HG02840 (cell line): ENCODE data around the gene NALCN.

Source experiments
- ATAC-seq: cut with Tn5 transposase; IDR thresholded peaks from one replicate; pipeline ENCODE4 v1.9.1; 2021; ENCODE audit warnings: mild to moderate bottlenecking, moderate library complexity, moderate number of reproducible peaks; ENCODE audit not compliant: unreplicated experiment, low FRiP score

The NALCN gene

DNA sequence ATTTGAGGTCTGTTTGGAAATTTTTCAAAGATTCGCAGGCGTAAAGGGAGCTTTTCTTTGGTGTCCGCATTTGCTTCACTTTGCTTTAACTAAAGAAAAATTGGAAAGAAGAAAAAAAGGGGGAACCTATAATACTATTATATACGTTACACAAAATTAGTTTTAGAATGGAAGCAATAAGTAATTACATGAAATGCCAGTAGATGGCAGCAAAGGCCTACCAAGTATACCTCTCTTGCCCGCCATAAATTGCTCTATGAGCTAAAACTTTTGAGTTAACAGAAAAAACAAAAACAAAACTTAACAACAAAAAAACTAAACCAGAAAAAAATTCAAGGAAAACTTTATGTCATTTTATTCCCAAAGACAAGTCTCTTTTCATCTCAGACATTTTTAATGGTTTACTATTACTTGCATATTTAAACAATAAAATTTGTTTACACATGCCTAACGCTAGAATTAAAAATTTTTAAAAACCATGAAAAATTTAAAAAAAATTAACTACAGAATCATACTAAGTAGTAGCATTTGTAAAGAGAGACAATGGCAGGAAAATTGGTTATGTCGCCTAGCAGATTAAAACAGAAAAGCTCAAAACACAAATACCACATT, 271.4 kb downstream of the NALCN start:
- no peak for ATAC-seq

DNA sequence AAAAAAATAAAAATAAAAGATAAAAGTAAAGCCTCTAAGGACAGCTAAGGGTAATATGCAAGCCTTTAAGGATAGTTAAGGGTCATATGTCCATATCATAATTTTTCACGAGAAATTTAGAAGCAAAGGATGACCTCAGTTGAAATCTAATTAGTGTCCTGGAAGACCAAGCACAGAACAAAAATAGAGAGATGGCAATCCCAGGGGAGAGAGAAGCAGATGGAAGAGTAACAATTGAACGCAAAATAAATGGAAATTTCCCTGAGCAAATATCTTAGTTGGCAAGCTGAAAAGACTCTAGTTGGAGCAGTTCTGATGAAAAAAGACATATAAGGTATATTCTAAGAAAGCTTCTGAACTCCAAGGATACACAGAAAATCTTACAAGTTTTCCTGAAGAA, 275.4 kb downstream of the NALCN start:
- ATAC-seq: no peak

DNA sequence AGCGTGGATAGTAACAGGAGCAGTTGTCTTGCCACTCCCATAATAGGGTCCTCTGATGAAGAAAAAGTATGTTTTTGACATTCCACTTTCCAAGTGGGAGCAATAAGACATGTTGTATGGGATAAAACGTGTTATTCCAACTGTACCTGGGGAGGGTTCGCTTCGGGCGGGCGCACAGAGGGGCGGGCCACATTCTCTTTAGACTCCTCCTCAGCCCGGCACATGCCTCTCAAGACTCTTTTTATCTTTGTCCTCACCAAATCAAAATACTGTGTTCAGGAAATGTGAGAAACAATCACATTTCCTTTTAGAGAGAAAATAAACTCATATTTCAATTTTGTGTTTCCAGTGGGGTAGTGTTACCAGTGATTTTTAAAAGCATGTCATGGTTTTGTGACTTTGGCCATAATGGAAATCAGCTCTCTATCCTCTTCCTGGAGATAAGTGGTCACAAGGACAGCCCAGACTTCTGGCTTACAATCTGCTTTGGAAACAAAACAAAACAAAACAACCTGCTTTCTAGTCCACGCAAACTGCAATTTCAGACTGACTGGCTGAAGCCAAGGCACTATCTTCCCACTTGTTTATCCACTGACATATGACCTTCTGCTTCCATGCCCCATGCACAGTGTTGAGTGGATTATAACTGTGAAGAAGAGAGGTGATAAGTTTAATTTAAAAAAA, 276.1 kb downstream of the NALCN start:
- ATAC-seq: no peak

DNA sequence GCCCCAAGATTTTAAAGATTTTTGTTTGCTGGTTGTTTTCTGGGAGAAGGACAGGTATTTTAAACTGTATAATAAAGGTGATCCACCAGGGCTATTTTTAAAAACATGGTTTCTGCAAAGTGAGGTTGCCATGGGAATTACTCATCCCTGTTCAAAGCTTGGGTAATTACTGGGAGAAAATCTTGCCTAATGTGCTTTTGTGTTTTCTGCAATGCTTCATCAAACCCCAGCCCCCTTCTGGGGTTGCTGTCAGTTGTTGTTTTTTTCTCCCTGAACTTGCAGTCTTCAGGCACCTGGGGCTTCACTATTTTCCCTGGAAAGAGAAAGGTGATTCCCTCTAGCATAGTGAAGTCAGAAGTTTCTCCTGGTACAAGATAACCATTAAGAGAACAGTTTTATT, 277.2 kb downstream of the NALCN start:
- no peak for ATAC-seq

DNA sequence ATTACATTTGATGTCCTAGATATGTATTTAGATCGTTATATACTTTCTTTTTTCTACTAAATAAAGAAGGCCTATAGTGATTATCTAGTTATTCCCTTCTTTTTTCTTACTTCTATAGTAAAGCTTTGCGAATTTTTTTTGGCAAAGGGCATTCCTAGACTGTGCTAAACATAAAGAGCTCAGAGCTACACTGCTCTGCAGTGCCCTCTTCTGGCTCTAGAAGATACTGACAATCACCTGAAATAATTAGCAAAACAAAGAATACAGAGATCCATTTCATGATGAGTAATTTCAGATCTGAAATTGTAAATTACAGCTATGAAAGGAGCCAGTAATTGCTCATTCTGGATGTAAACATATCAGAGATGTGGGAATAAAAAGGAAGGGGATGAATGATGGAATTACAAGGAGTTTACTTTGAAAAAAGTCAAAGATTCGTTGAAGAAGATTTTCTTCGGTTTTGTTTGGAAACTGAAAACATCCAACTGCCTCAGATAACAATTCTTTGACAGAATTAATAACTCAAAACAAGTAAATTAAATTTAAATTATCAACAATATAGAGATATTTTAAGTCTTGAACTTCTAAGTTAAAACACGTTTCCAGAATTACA, 288.5 kb downstream of the NALCN start:
- no peak for ATAC-seq

GRCh38 chr13:101123028-101123427, 293.3 kb downstream of the NALCN start:
- no peak for ATAC-seq

DNA sequence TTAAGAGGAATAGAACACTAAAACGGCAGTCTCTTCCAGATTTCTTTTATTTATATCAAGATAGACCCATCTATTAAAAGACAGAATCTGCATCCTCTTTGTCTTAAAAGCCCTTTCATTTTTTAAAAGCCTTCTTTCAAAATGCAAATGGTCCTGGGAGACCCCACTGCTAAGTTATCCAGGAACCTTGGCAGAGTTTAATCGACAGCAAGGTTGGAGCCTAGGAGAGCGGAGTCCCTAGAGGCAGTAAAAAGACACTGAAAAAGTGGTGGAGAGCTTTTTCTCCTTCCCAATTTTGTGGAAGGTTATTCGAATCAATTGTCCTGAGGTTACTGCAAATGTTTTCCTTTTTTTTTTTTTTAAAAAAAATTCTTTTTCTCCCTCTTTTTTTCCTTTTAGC, 294.7 kb downstream of the NALCN start:
- ATAC-seq: no peak

DNA sequence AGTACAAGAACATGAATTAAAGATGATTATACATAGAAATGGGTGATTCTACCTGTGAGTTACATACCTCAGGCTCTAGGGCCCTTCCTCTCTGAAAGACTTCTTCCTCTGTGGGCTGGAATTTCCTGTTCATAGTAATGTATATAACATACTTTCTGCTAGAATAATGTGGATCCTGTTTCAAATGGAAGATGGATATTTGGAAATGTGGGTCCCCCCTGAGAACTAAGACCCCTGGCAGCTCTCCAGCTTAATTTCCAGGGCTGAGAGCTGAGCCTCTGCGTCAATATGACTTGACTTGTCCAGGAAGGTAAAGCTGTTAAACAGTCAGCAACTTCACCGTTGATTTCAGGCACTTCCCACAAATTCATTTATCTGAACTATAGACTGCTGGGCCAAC, 296.3 kb downstream of the NALCN start:
- no peak for ATAC-seq

- ATAC-seq: no peak
Measured at GRCh38 chr13:101116826-101117225, 299.5 kb downstream of the NALCN start.

- ATAC-seq: no peak
Measured at GRCh38 chr13:101116341-101116740, 300.0 kb downstream of the NALCN start.

DNA sequence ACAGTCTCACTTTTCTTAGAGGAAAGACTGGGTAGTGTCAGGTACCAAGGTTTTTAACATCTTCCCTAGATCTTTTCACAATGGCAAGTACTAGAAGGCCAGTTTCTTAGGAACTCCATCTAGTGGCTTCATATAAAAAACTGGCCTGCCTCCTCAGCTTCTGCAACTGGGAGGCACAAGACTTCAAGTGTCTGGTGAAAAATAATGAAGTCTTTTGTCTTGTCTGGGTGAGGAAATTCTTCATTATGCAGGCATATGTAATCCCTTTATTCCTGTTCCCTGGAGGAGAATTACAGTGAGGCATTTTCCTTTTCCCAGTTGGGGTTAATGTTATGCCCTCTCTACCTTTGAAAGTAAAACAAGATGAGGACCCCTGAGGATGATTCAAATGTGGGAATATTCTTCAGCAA, 300.5 kb downstream of the NALCN start:
- no peak for ATAC-seq

- ATAC-seq: no peak
Measured at GRCh38 chr13:101111894-101112293, 304.4 kb downstream of the NALCN start.

- no peak for ATAC-seq
Measured at GRCh38 chr13:101109005-101109404, 307.3 kb downstream of the NALCN start.

DNA sequence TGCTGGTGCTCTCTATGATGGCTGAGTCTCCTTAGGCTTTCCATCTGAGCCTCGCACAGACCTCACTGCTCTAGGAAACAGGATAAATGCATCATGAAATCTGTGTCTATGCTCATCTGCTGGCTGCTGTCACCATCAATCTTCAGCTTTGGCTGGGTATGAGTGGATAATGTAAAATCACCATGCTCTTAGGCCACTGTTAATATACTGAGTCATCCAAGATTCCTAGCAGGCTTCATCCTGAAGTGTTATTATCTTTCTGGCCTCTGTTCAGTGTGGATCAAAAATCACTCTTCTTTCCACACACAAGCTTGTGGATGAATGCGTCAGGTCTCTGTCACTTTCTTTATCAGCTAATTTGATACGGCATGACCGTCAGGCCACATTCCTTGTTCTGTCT, 317.4 kb downstream of the NALCN start:
- ATAC-seq: no peak

GRCh38 chr13:101092985-101093384, 323.3 kb downstream of the NALCN start:
- ATAC-seq: no peak

DNA sequence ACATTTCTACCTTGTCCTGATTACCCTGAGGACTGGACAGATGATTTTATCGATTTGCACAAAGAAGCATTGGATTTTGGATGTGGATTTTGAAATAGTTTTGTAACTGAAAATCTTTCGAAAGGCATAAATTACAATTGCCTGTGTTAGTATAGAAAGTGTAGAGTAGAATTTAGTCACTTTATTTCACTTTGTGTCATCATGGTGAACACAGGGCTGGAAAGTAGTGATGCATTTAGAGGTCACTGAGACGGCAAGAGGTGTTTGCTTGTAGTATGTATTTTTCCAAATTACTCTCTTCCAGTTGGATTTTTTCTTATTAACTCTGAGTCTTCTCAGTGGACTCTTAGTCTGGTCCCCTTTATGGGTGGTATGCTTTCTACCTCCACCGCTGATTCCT, 326.0 kb downstream of the NALCN start:
- ATAC-seq: no peak

DNA sequence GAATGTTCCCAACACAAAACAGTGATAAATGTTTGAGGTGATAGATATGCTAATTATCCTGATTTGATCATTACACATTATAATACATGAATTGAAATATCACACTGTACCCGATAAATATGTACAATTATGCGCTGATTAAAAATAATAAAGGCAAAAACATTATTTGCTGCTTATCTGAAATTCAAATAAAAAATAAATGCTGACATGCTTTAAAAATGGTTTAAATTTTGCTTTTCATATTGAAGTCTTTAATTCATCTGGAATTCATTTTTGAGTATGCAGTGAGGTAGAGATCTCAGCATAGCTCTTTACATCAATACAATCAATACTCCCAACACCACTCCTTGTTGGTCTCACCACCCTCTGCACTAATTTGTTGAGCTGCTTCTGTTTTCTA, 330.8 kb downstream of the NALCN start:
- no peak for ATAC-seq

DNA sequence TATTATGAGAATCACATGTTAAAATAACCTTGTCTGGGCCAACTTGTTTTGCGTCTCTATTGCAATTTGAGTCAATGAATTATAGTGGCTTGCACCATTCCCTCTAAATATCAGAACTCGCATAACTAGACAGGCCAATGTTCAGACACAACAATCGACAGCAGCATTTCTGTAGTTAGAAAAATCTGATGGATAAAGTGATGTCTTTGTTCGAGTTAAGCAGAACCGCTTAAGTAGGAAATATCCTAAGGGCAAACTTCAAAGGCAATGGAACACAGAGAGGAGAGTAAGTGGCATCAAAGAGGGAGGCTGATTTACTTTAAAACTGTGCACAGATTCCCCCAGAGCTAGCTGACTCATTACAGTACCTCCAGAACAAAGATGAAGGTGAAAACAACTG, 333.9 kb downstream of the NALCN start:
- no peak for ATAC-seq

DNA sequence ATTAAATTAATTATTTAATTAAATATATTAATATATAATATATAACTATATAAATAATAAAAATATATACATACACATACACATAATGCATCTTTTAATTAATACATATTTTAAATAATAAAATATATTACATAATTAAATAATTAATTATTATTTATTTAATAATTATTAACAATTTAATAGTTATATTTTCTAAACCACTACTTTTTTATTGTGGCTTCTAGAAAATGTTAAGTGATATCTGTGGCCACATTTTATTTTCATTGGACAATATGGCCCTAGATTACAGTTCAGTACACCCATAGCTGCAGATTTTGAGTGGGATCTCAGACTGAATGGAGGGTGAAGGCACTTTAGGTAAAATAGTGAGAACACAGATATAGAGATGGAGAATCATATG, 335.7 kb downstream of the NALCN start:
- no peak for ATAC-seq

GRCh38 chr13:101065329-101065728, 351.0 kb downstream of the NALCN start:
- ATAC-seq: no peak

DNA sequence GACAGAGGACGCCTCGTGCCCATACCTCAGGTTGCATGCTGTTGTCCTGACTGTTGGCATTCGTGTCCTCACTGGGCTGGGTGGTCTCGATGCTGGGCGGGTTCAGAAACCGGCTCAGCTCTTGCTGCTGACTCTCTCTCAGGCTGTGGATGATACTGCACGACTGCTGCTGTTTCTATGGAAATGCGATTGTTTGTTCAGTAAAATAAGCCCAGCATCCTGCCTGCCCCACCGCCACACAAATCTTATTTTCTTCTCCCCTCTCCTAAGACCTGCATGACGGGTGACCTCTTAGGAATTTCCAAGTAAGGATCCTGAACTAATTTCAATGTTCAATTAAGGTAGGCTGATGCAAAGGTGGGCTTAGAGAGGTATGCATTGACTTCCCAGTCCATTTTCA, 356.5 kb downstream of the NALCN start:
- no peak for ATAC-seq

DNA sequence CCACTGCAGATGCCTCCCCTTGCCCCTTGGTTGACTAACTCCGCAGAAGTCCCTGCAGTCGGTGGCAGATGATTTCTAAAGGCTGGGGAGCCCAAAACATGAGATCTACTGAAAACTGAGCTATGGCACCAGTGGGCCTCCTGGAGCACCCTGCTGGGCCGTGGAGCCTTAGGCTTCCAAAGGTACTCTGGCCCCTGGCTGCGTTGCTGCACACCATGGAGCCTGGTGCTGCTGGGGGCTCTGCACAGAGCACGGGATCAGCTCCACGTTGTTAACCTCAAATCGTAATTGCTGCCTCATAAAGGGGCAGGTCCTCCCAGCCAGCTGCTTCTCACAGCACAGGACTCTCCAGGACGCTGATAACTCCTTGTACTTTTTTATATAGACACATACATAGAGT, 357.5 kb downstream of the NALCN start:
- ATAC-seq: no peak
